Measurements from ENCODE around the gene TDRD10.

Gene TDRD10

GRCh38 chr1:154574716-154575115 lies 72.7 kb downstream of the TDRD10 start:
- DNase-seq (ENCODE audit: low read depth): no peak
- no peak overlapping the region for H3K4me3 ChIP-seq (ENCODE audit: control insufficient read depth, low read depth, low read length)
- TF ChIP-seq, protein P1, sequence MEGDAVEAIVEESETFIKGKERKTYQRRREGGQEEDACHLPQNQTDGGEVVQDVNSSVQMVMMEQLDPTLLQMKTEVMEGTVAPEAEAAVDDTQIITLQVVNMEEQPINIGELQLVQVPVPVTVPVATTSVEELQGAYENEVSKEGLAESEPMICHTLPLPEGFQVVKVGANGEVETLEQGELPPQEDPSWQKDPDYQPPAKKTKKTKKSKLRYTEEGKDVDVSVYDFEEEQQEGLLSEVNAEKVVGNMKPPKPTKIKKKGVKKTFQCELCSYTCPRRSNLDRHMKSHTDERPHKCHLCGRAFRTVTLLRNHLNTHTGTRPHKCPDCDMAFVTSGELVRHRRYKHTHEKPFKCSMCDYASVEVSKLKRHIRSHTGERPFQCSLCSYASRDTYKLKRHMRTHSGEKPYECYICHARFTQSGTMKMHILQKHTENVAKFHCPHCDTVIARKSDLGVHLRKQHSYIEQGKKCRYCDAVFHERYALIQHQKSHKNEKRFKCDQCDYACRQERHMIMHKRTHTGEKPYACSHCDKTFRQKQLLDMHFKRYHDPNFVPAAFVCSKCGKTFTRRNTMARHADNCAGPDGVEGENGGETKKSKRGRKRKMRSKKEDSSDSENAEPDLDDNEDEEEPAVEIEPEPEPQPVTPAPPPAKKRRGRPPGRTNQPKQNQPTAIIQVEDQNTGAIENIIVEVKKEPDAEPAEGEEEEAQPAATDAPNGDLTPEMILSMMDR (IDR thresholded peaks at IDR 0.05; ENCODE audit: control insufficient read depth, insufficient read depth, low read depth, low read length, missing control alignments): no peak

- TF ChIP-seq, protein P1 (IDR thresholded peaks at IDR 0.05; ENCODE audit: control insufficient read depth, insufficient read depth, low read depth, low read length, missing control alignments): no peak
- no peak for DNase-seq (ENCODE audit: low read depth)
- H3K4me3 ChIP-seq (ENCODE audit: control insufficient read depth, low read depth, low read length): no peak overlapping the region
These were observed 73.3 kb downstream of the TDRD10 start for GRCh38 chr1:154575147-154575927.

DNA sequence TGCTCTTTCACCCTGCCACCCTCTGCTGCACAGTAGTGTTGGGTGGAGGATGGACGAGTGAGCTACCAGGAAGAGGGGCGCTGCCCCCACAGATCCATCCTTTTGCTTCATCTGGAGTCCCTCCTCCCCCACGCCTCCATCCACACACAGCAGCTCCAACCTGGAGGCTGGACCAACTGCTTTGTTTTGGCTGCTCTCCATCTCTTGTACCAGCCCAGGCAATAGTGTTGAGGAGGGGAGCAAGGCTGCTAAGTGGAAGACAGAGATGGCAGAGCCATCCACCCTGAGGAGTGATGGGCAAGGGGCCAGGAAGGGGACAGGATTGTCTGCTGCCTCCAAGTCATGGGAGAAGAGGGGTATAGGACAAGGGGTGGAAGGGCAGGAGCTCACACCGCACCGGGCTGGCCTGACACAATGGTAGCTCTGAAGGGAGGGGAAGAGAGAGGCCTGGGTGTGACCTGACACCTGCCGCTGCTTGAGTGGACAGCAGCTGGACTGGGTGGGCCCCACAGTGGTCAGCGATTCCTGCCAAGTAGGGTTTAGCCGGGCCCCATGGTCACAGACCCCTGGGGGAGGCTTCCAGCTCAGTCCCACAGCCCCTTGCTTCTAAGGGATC lies 74.0 kb downstream of the TDRD10 start:
- no peak for DNase-seq (ENCODE audit: low read depth)
- no peak overlapping the region for H3K4me3 ChIP-seq (ENCODE audit: control insufficient read depth, low read depth, low read length)
- TF ChIP-seq, protein P1 (IDR thresholded peaks at IDR 0.05; ENCODE audit: control insufficient read depth, insufficient read depth, low read depth, low read length, missing control alignments): no peak

DNA sequence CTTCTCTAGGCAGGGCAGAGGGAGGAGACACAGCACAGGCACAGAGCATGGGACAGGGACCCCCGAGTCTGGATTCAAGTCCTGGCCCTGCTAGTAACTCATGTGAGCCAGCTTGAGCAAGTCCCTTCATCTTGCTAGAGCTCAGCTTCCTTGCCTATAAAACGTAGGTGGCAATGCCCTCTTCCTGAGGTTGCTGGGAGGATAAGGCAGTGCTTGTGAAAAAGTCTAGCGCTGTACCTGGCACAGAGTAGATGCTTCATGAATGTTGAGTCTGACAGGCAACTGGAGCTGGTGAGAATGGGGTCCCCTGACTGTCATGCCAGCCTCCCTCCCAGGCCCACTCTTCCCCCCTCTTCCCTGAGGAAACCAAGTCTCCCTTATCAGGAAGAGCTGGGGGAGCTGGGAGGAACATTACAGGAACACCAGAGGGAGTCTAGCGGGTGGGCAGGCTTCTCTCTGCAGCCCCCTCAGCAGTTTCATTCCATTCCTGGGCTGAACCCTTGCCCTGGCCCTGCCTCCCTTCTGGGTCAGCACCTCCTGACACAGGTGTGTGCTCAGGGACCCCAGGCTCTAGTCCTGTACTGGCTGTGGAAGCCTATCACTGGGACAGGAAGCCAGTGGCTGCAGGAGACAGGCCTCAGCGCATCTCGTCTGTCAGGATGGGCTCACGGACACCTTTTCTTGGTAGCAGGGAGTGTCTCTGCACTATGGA lies 75.5 kb downstream of the TDRD10 start:
- TF ChIP-seq, protein P1 (IDR thresholded peaks at IDR 0.05; ENCODE audit: control insufficient read depth, insufficient read depth, low read depth, low read length, missing control alignments): no peak
- no peak overlapping the region for H3K4me3 ChIP-seq (ENCODE audit: control insufficient read depth, low read depth, low read length)
- no peak for DNase-seq (ENCODE audit: low read depth)

- DNase-seq (ENCODE audit: low read depth): no peak
- no peak overlapping the region for H3K4me3 ChIP-seq (ENCODE audit: control insufficient read depth, low read depth, low read length)
- TF ChIP-seq, protein P1 (IDR thresholded peaks at IDR 0.05; ENCODE audit: control insufficient read depth, insufficient read depth, low read depth, low read length, missing control alignments): no peak
These were observed 76.0 kb downstream of the TDRD10 start for GRCh38 chr1:154578058-154578418.

GRCh38 chr1:154579374-154579773 lies 77.4 kb downstream of the TDRD10 start:
- TF ChIP-seq, protein P1 (IDR thresholded peaks at IDR 0.05; ENCODE audit: control insufficient read depth, insufficient read depth, low read depth, low read length, missing control alignments): no peak
- H3K4me3 ChIP-seq (ENCODE audit: control insufficient read depth, low read depth, low read length): no peak overlapping the region

More at GRCh38 chr1:154579374-154579773, 77.4 kb downstream of the TDRD10 start:
- DNase-seq (ENCODE audit: low read depth): no peak

All from AG09309 (cell line).